IPS-15b (cell line): Measurements from ENCODE around the gene MAP3K5.
"Not testable (repeated sequence)": the region's sequence is repeated elsewhere in the genome, so short reads cannot be mapped to it uniquely, and the experiment has no call there.

Source experiments
- H3K27me3 ChIP-seq: one replicate; pipeline ENCODE4 v1.6.1; 2013; ENCODE audit warnings: low read length; ENCODE audit not compliant: control insufficient read depth, insufficient read depth
- H3K36me3 ChIP-seq: one replicate; pipeline ENCODE4 v1.6.1; 2013; ENCODE audit warnings: low read length; ENCODE audit not compliant: control insufficient read depth, insufficient read depth
- H3K4me1 ChIP-seq: one replicate; pipeline ENCODE4 v1.6.1; 2013; ENCODE audit warnings: mild to moderate bottlenecking, low read length; ENCODE audit not compliant: control insufficient read depth, insufficient read depth
- H3K4me3 ChIP-seq: one replicate; pipeline ENCODE4 v1.5.1; 2013; ENCODE audit warnings: low read depth, low read length
- H3K9ac ChIP-seq: one replicate; pipeline ENCODE4 v1.6.1; 2013; ENCODE audit warnings: low read depth, mild to moderate bottlenecking, low read length
- H3K9me3 ChIP-seq: one replicate; pipeline ENCODE4 v1.6.1; 2013; ENCODE audit warnings: mild to moderate bottlenecking, low read length; ENCODE audit not compliant: control insufficient read depth, insufficient read depth

The MAP3K5 gene

GRCh38 chr6:136585523-136585922, 206.8 kb downstream of the MAP3K5 start:
- H3K9ac ChIP-seq, H3K36me3 ChIP-seq, H3K9me3 ChIP-seq, H3K4me1 ChIP-seq, H3K27me3 ChIP-seq, H3K4me3 ChIP-seq: not testable (repeated sequence)

- H3K36me3 ChIP-seq, H3K4me1 ChIP-seq, H3K9ac ChIP-seq, H3K4me3 ChIP-seq, H3K9me3 ChIP-seq, H3K27me3 ChIP-seq: not testable (repeated sequence)
These were observed 208.0 kb downstream of the MAP3K5 start for GRCh38 chr6:136584290-136584689.

- H3K4me1 ChIP-seq, result no peaks in the 10 kb centered on the region
- H3K9ac ChIP-seq, result no peak overlapping the region
- no peaks in the 10 kb centered on the region for H3K36me3 ChIP-seq
- no peaks in the 10 kb centered on the region for H3K27me3 ChIP-seq
- H3K4me3 ChIP-seq, result no peak overlapping the region
- no peaks in the 10 kb centered on the region for H3K9me3 ChIP-seq
These were observed 209.4 kb downstream of the MAP3K5 start for GRCh38 chr6:136582711-136583471.

GRCh38 chr6:136579800-136580199, 212.5 kb downstream of the MAP3K5 start:
- Histone ChIP-seq H3K4me3 (no peak overlapping the region), H3K36me3 (no peaks in the 10 kb centered on the region), H3K9ac (no peak overlapping the region)

DNA sequence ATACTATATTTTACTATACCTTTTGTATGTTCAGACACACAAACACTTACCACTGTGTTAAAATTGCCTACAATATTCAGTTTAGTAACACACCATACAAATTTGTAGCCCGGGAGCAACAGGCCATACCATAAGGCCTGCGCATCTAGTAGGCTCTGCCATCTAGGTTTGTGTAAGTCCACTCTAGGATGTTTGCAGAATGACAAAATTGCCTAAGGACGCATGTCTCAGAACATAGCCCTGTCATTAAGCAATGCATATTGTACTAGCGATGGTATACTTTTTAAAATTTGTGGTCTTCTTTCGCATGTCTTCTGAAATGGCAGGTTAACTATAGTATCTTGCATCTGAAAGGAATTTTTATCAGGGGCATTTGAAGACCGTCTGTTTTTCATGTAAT, 215.5 kb downstream of the MAP3K5 start:
- Histone ChIP-seq H3K4me1 (no peaks in the 10 kb centered on the region), H3K27me3 (no peaks in the 10 kb centered on the region), H3K9me3 (no peaks in the 10 kb centered on the region), H3K36me3 (no peaks in the 10 kb centered on the region), H3K4me3 (no peak overlapping the region), H3K9ac (no peak overlapping the region)

More at GRCh38 chr6:136579800-136580199, 212.5 kb downstream of the MAP3K5 start:
- no peaks in the 10 kb centered on the region for H3K9me3 ChIP-seq
- no peaks in the 10 kb centered on the region for H3K27me3 ChIP-seq
- no peaks in the 10 kb centered on the region for H3K4me1 ChIP-seq

GRCh38 chr6:136571496-136571895, 220.8 kb downstream of the MAP3K5 start:
- H3K9ac ChIP-seq, result no peak overlapping the region
- H3K4me1 ChIP-seq, result no peaks in the 10 kb centered on the region
- no peaks in the 10 kb centered on the region for H3K36me3 ChIP-seq
- H3K9me3 ChIP-seq, result peaks cover 4% of the 10 kb centered on the region
- H3K4me3 ChIP-seq, result no peak overlapping the region
- no peaks in the 10 kb centered on the region for H3K27me3 ChIP-seq

DNA sequence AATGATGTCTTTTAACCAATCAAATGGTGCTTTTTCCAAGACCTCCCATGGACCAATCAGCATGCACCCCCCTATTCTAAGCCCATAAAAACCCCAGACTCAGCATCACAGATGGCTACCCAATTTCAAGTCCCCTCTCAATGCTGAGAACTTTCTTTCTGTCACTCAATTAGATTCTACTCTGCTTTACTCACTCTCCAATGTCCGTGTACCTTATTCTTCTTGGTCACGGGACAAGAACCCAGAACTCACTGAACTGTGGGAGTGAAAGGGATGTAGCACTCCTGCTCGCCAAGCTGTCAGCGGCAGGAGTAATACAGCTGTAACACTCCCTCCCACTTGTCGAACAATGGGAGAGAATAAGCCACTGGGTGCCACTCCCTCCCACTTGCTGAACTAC, 221.2 kb downstream of the MAP3K5 start:
- Histone ChIP-seq H3K36me3 (no peaks in the 10 kb centered on the region), H3K27me3 (no peaks in the 10 kb centered on the region), H3K4me1 (no peaks in the 10 kb centered on the region), H3K9me3 (peaks cover 4% of the 10 kb centered on the region), H3K9ac (no peak overlapping the region), H3K4me3 (no peak overlapping the region)

- no peak overlapping the region for H3K9ac ChIP-seq
- H3K27me3 ChIP-seq, result no peaks in the 10 kb centered on the region
- H3K9me3 ChIP-seq, result peaks cover 4% of the 10 kb centered on the region
- no peaks in the 10 kb centered on the region for H3K36me3 ChIP-seq
- no peaks in the 10 kb centered on the region for H3K4me1 ChIP-seq
- no peak overlapping the region for H3K4me3 ChIP-seq
These were observed 224.1 kb downstream of the MAP3K5 start for GRCh38 chr6:136568129-136568528.

DNA sequence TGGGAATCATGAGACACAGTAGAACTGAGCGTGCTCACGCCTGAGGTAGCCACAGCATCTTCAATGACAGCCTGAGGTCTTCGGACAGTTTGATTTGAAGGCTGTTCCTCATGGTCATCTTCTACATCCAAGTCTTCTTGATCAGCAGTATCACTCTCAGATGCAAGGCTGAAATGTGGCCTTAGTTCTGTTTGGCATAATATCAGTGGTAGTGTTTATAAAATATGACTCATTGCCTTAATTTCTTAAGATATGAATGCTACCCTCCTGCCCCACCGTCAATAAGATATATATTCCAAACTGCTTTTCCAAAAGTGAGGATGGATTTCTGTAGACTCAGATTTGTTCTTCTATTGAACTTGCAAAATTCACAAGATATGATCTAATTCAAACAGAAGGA, 224.6 kb downstream of the MAP3K5 start:
- Histone ChIP-seq H3K27me3 (no peaks in the 10 kb centered on the region), H3K4me3 (no peak overlapping the region)

DNA sequence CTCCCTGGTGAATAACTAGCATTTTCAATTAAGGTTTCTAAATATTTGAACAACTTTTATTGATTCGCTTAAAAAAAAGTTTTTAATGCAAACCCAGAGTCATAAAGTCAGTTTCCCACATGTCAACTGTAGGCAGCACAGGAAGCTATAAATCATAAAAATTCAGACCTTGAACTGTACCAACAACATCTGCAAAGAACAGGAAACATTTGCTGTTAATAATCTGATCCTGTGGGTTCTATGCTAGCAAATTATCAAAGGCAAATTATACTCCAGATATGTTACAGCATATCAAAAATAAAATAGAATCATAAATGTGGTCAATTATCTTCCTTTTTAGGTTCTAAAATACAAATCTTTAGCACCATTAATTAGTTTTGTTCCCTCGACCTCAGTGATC, 225.4 kb downstream of the MAP3K5 start:
- Histone ChIP-seq H3K9me3 (peaks cover 4% of the 10 kb centered on the region), H3K36me3 (no peaks in the 10 kb centered on the region), H3K9ac (no peak overlapping the region), H3K4me1 (no peaks in the 10 kb centered on the region), H3K4me3 (no peak overlapping the region), H3K27me3 (no peaks in the 10 kb centered on the region)

More for the DNA sequence above, 224.6 kb downstream of the MAP3K5 start:
- Histone ChIP-seq H3K36me3 (no peaks in the 10 kb centered on the region), H3K4me1 (no peaks in the 10 kb centered on the region), H3K9ac (no peak overlapping the region), H3K9me3 (peaks cover 4% of the 10 kb centered on the region)

DNA sequence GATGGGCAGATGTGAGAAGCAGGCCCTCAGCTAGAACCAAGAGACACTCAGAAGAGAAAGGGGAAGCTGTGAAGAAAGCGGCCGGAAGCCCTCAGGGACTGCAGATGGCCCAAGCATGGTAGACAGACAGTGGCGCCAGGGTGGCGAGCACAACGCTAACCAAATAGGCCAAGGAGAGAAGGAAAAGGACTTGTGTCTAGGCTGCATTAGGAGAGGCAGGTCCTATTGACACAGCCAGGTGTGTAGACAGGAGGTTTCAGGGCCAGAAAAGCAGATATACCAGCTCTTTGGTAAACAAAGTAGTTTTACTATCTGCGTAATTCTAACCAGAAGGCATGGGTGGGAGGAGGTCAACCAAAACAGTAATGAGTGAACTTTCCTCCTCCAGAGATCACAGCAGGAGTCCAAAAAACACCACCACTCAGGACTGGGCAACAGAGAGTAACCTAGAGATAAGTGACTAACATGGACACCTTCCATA, 226.2 kb downstream of the MAP3K5 start:
- H3K36me3 ChIP-seq, result no peaks in the 10 kb centered on the region
- no peaks in the 10 kb centered on the region for H3K4me1 ChIP-seq
- H3K27me3 ChIP-seq, result no peaks in the 10 kb centered on the region

DNA sequence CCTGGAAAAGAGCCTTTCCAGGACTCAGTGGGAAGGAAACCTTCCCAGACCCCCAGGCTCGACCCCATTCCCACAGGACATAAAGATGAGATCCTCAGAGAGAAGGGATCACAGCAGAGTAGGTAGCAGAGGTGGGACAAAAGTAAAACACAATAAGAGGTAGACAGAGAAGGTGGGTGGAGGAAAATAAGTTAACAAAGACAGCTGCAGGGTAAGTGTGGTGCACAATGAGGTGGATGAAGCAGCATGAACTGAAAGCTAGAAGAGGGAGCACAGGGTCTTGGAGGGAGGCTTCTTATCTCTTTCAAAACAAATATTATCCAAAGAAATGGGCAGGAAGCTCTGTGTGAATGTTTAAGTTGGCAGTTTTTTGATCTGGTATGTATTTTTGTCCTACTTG, 228.1 kb downstream of the MAP3K5 start:
- Histone ChIP-seq H3K27me3 (no peaks in the 10 kb centered on the region), H3K36me3 (no peaks in the 10 kb centered on the region), H3K4me3 (no peak overlapping the region), H3K9ac (no peak overlapping the region), H3K4me1 (no peaks in the 10 kb centered on the region), H3K9me3 (no peaks in the 10 kb centered on the region)

More for the DNA sequence above, 226.2 kb downstream of the MAP3K5 start:
- Histone ChIP-seq H3K9me3 (no peaks in the 10 kb centered on the region), H3K9ac (no peak overlapping the region), H3K4me3 (no peak overlapping the region)
